ENCODE measurements around the gene RHOF.

Gene RHOF

GRCh38 chr12:121784460-121784859, 9.0 kb downstream of the RHOF start (continued):
- no peak for TF ChIP-seq CREB5 (CRISPR knock-in tag; IDR thresholded peaks at IDR 0.05; ENCODE audit: low read depth)
- no peak for TF ChIP-seq TSHZ2 (CRISPR knock-in tag; IDR thresholded peaks at IDR 0.05)
- TF ChIP-seq ZFP30 (CRISPR knock-in tag; IDR thresholded peaks at IDR 0.05), result no peak

DNA sequence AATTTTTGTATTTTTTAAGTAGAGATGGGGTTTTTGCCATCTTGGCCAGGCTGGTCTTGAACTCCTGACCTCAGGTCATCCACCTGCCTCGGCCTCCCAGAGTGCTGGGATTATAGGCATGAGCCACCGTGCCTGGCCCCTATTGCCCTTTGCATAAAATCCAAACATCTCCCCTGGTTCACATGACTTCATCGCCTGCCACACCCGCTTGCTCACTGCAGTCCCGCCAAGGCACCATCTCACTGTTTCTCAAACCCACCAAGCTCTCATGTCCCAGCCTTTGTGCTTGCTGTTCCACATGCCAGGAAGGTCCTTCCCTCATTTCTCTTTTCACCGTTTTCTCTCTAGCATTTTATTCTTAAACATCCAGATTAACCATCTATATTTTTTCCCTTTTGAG, 9.7 kb downstream of the RHOF start:
- TF ChIP-seq GLIS3 (CRISPR knock-in tag; IDR thresholded peaks at IDR 0.05), result no peak
- no peak for TF ChIP-seq SNAI2 (CRISPR knock-in tag; IDR thresholded peaks at IDR 0.05)

GRCh38 chr12:121781998-121782979, 11.2 kb downstream of the RHOF start:
- TF ChIP-seq ZNF565 (CRISPR knock-in tag; conservative IDR thresholded peaks at IDR 0.05; ENCODE audit: low read depth) (no peak), ZNF8 (CRISPR knock-in tag; IDR thresholded peaks at IDR 0.05) (no peak), CREB5 (CRISPR knock-in tag; IDR thresholded peaks at IDR 0.05; ENCODE audit: low read depth) (no peak)
- TF ChIP-seq, protein P1, sequence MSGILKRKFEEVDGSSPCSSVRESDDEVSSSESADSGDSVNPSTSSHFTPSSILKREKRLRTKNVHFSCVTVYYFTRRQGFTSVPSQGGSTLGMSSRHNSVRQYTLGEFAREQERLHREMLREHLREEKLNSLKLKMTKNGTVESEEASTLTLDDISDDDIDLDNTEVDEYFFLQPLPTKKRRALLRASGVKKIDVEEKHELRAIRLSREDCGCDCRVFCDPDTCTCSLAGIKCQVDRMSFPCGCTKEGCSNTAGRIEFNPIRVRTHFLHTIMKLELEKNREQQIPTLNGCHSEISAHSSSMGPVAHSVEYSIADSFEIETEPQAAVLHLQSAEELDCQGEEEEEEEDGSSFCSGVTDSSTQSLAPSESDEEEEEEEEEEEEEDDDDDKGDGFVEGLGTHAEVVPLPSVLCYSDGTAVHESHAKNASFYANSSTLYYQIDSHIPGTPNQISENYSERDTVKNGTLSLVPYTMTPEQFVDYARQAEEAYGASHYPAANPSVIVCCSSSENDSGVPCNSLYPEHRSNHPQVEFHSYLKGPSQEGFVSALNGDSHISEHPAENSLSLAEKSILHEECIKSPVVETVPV (CRISPR knock-in tag; IDR thresholded peaks at IDR 0.05), result no peak
- no peak for ATAC-seq

More for the DNA sequence above, 9.7 kb downstream of the RHOF start:
- ATAC-seq, result no peak

DNA sequence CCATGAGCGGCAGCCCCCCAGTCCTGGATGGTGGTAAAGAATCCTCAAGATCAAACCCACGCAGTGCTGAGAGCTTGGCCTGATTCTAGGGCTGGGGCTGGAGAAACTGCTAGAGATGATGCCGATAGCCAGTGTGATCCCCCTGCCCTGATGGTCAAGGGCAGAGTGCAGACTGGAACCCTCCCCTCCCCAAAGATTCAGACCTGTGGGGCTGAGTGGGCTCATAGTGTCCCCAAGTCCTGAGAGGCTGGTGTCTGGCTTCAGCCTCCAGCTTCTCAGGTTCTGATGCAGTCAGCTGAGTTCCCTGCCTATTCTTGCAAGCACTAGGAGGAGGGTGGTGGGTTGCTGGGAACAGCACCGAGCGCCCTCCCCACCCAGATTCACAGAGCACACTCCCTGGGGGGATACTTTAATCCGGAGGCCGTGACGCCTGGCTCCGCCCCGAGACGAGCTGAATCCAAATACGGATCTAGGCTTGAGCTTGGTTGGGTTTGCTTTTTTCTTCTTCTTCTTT, 11.9 kb downstream of the RHOF start:
- ATAC-seq, result no peak
- TF ChIP-seq OSR1 (CRISPR knock-in tag; IDR thresholded peaks at IDR 0.05), result no peak
- no peak for TF ChIP-seq ZFP30 (CRISPR knock-in tag; IDR thresholded peaks at IDR 0.05)
- TF ChIP-seq TCF4 (CRISPR knock-in tag; IDR thresholded peaks at IDR 0.05; ENCODE audit: borderline replicate concordance), result no peak
- TF ChIP-seq TSHZ2 (CRISPR knock-in tag; IDR thresholded peaks at IDR 0.05), result no peak
- TF ChIP-seq ZNF70 (CRISPR knock-in tag; IDR thresholded peaks at IDR 0.05), result no peak
- TF ChIP-seq ISL1 (CRISPR knock-in tag; IDR thresholded peaks at IDR 0.05), result no peak
- TF ChIP-seq, protein P1 (CRISPR knock-in tag; IDR thresholded peaks at IDR 0.05), result no peak
- no peak for TF ChIP-seq CREB5 (CRISPR knock-in tag; IDR thresholded peaks at IDR 0.05; ENCODE audit: low read depth)
- TF ChIP-seq RARB (CRISPR knock-in tag; IDR thresholded peaks at IDR 0.05), result no peak
- TF ChIP-seq ARNTL (CRISPR knock-in tag; IDR thresholded peaks at IDR 0.05; ENCODE audit: borderline replicate concordance, low read depth), result no peak
- no peak for TF ChIP-seq POU6F1 (CRISPR knock-in tag; IDR thresholded peaks at IDR 0.05; ENCODE audit: borderline replicate concordance, low read depth)
- TF ChIP-seq ZFP3 (CRISPR knock-in tag; IDR thresholded peaks at IDR 0.05), result no peak
- TF ChIP-seq GLIS3 (CRISPR knock-in tag; IDR thresholded peaks at IDR 0.05), result no peak
- TF ChIP-seq ZC3H10 (CRISPR knock-in tag; IDR thresholded peaks at IDR 0.05), result no peak
- TF ChIP-seq ZNF565 (CRISPR knock-in tag; conservative IDR thresholded peaks at IDR 0.05; ENCODE audit: low read depth), result no peak
- no peak for TF ChIP-seq CSDC2 (CRISPR knock-in tag; IDR thresholded peaks at IDR 0.05)
- TF ChIP-seq SNAI2 (CRISPR knock-in tag; IDR thresholded peaks at IDR 0.05), result no peak
- no peak for TF ChIP-seq ZNF8 (CRISPR knock-in tag; IDR thresholded peaks at IDR 0.05)

All from SK-N-SH treated with all-trans-retinoic acid at 6 μM for 48 hours (cell line).